Measurements from ENCODE around the gene EFNA1. TPM values are rescaled to one million over a fixed set of nuclear protein-coding genes. Genes with fewer than 3 reads are reported as not detected.

The EFNA1 gene
- total RNA-seq, 1 experiment from 2014 or later: 1.0 TPM

DNA sequence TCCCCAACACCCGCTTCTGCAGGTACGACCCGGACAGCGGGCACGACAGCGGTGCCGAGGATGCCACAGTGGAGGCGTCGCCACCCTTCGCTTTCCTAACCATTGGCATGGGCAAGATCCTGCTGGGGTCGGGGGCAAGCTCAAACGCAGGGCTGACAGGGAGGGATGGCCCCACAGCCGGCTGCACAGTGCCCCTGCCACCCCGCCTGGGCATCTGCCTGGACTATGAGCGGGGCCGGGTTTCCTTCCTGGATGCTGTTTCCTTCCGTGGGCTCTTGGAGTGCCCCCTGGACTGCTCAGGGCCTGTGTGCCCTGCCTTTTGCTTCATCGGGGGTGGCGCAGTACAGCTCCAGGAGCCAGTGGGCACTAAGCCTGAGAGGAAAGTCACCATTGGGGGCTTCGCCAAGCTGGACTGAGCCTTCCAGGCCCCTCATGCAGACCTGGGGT is 56.1 kb downstream of the EFNA1 start:
- Histone ChIP-seq H3K27ac (ENCODE audit: low read depth, low read length, poor library complexity, severe bottlenecking) (no peak overlapping the region), H3K4me1 (ENCODE audit: insufficient read depth, low read length, poor library complexity, severe bottlenecking) (no peaks in the 10 kb centered on the region), H3K36me3 (ENCODE audit: insufficient read depth, low read length, poor library complexity, severe bottlenecking) (no peaks in the 10 kb centered on the region), H3K27me3 (replicated peaks; ENCODE audit: insufficient read depth, low read depth, low read length, poor library complexity) (no peaks in the 10 kb centered on the region), H3K4me3 (ENCODE audit: low read depth, low read length, poor library complexity, severe bottlenecking) (no peak overlapping the region), H3K9me3 (ENCODE audit: low read depth, low read length, poor library complexity, severe bottlenecking) (no peaks in the 10 kb centered on the region)
- ChIA-PET CTCF (no interaction called here), POLR2A (ENCODE audit: low non-redundant PET) (no interaction called here)
- intact Hi-C loops (cut with micrococcal nuclease; ENCODE audit: unreplicated experiment): no loop called here
- no peak for TF ChIP-seq EZH2 (IDR thresholded peaks at IDR 0.05; ENCODE audit: borderline replicate concordance, low read depth, low read length, poor library complexity, severe bottlenecking)
- TF ChIP-seq, protein P1, sequence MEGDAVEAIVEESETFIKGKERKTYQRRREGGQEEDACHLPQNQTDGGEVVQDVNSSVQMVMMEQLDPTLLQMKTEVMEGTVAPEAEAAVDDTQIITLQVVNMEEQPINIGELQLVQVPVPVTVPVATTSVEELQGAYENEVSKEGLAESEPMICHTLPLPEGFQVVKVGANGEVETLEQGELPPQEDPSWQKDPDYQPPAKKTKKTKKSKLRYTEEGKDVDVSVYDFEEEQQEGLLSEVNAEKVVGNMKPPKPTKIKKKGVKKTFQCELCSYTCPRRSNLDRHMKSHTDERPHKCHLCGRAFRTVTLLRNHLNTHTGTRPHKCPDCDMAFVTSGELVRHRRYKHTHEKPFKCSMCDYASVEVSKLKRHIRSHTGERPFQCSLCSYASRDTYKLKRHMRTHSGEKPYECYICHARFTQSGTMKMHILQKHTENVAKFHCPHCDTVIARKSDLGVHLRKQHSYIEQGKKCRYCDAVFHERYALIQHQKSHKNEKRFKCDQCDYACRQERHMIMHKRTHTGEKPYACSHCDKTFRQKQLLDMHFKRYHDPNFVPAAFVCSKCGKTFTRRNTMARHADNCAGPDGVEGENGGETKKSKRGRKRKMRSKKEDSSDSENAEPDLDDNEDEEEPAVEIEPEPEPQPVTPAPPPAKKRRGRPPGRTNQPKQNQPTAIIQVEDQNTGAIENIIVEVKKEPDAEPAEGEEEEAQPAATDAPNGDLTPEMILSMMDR (conservative IDR thresholded peaks at IDR 0.05; ENCODE audit: low read depth, low read length): no peak
- BruUV-seq (replicated peaks): no TSS peak
- no peak for DNase-seq (ENCODE audit: low spot score)

DNA sequence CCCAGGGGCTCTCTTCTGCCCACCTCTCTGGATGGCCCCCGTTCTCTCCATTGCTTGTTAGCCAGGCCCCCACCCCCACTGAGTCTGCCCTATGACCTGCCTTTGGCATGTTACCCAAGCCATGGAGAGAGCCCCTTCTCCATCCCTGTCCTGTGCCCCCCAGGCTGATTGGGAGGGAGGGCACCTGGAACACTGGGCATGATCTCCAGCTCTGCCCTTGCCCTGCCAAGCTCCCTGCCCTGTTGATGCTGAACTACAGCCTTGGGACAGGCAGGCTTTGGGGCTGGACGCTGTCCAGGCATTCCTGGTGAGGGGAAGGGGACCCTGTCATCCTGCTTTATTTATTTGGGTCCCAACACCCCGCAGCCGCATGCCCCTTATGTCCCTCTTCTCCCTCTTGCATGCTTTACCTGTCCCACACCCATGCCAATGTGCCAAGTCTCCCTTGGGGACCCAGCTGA is 56.7 kb downstream of the EFNA1 start:
- no peak overlapping the region for H3K27ac ChIP-seq (ENCODE audit: low read depth, low read length, poor library complexity, severe bottlenecking)
- no peaks in the 10 kb centered on the region for H3K36me3 ChIP-seq (ENCODE audit: insufficient read depth, low read length, poor library complexity, severe bottlenecking)
- H3K4me1 ChIP-seq (ENCODE audit: insufficient read depth, low read length, poor library complexity, severe bottlenecking): no peaks in the 10 kb centered on the region
- DNase-seq (ENCODE audit: low spot score): no peak
- CTCF ChIA-PET: no interaction called here
- POLR2A ChIA-PET (ENCODE audit: low non-redundant PET): no interaction called here
- intact Hi-C loops (cut with micrococcal nuclease; ENCODE audit: unreplicated experiment): no loop called here
- H3K27me3 ChIP-seq (replicated peaks; ENCODE audit: insufficient read depth, low read depth, low read length, poor library complexity): no peaks in the 10 kb centered on the region
- no TSS peak for BruUV-seq (replicated peaks)
- TF ChIP-seq, protein P1 (conservative IDR thresholded peaks at IDR 0.05; ENCODE audit: low read depth, low read length): no peak
- no peak for TF ChIP-seq EZH2 (IDR thresholded peaks at IDR 0.05; ENCODE audit: borderline replicate concordance, low read depth, low read length, poor library complexity, severe bottlenecking)
- H3K4me3 ChIP-seq (ENCODE audit: low read depth, low read length, poor library complexity, severe bottlenecking): no peak overlapping the region
- no peaks in the 10 kb centered on the region for H3K9me3 ChIP-seq (ENCODE audit: low read depth, low read length, poor library complexity, severe bottlenecking)

Other genes with a start within 250 kb of the EFNA1 start
- 30.8 and 34.4 TPM in 2 replicates for gene PMVK, start 191.2 kb upstream of the EFNA1 start, total RNA-seq (2021)
- 12.7 and 20.8 TPM in 2 replicates for gene PBXIP1, start 171.8 kb upstream of the EFNA1 start, total RNA-seq (2021)
- 46.3 and 48.5 TPM in 2 replicates for gene PYGO2, start 166.1 kb upstream of the EFNA1 start, total RNA-seq (2021)
- gene SHC1, start 157.1 kb upstream of the EFNA1 start, total RNA-seq (2021): 201 and 204 TPM in 2 replicates
- 291 and 295 TPM in 2 replicates for gene CKS1B, start 153.2 kb upstream of the EFNA1 start, total RNA-seq (2021)
- gene FLAD1, start 144.5 kb upstream of the EFNA1 start, total RNA-seq (2021): 82.4 and 84.2 TPM in 2 replicates
- gene LENEP, start 134.3 kb upstream of the EFNA1 start, total RNA-seq (2021): 1.4 and 1.7 TPM in 2 replicates
- gene ZBTB7B, start 125.1 kb upstream of the EFNA1 start, total RNA-seq (2021): 19.2 and 21.8 TPM in 2 replicates
- gene DCST2, start 94.1 kb upstream of the EFNA1 start, total RNA-seq (2021): 0.21 TPM in 1 of 2 replicates, not detected in the other
- not detected in 2 replicates for gene DCST1, start 94.1 kb upstream of the EFNA1 start, total RNA-seq (2021)
- 36.3 and 48.5 TPM in 2 replicates for gene ADAM15, start 76.6 kb upstream of the EFNA1 start, total RNA-seq (2021)
- gene EFNA4, start 64.1 kb upstream of the EFNA1 start, total RNA-seq (2021): 17.0 and 18.8 TPM in 2 replicates
- gene EFNA3, start 49.0 kb upstream of the EFNA1 start, total RNA-seq (2021): 5.8 and 8.9 TPM in 2 replicates
- gene SLC50A1, start 8.0 kb downstream of the EFNA1 start, total RNA-seq (2021): 30.3 and 33.8 TPM in 2 replicates
- 34.0 and 37.4 TPM in 2 replicates for gene DPM3, start 12.7 kb downstream of the EFNA1 start, total RNA-seq (2021)
- 162 and 179 TPM in 2 replicates for gene KRTCAP2, start 45.4 kb downstream of the EFNA1 start, total RNA-seq (2021)
- 5.1 and 6.2 TPM in 2 replicates for gene TRIM46, start 46.0 kb downstream of the EFNA1 start, total RNA-seq (2021)
- 23.2 and 29.7 TPM in 2 replicates for gene THBS3, start 80.0 kb downstream of the EFNA1 start, total RNA-seq (2021)
- gene MTX1, start 80.8 kb downstream of the EFNA1 start, total RNA-seq (2021): 65.2 and 75.9 TPM in 2 replicates
- 72.5 and 75.5 TPM in 2 replicates for gene ENTREP3, start 127.6 kb downstream of the EFNA1 start, total RNA-seq (2021)
- 109 and 115 TPM in 2 replicates for gene SCAMP3, start 134.5 kb downstream of the EFNA1 start, total RNA-seq (2021)
- 70.2 and 79.1 TPM in 2 replicates for gene CLK2, start 145.6 kb downstream of the EFNA1 start, total RNA-seq (2021)
- gene HCN3, start 149.6 kb downstream of the EFNA1 start, total RNA-seq (2021): 11.3 and 12.2 TPM in 2 replicates
- gene PKLR, start 173.6 kb downstream of the EFNA1 start, total RNA-seq (2021): not detected in 2 replicates
- gene FDPS, start 181.0 kb downstream of the EFNA1 start, total RNA-seq (2021): 449 and 481 TPM in 2 replicates
- gene RUSC1, start 193.0 kb downstream of the EFNA1 start, total RNA-seq (2021): 42.2 and 43.9 TPM in 2 replicates